GM12874 (cell line): ENCODE data around the gene TULP4.

ENCODE experiments used
- CTCF ChIP-seq: IDR thresholded peaks from 2 replicates; pipeline ENCODE4 v1.5.1; 2011; ENCODE audit warnings: low read depth, mild to moderate bottlenecking, control low read depth, low read length, moderate library complexity; ENCODE audit not compliant: insufficient read depth

TULP4 gene

GRCh38 chr6:158474961-158475343 is 162.7 kb downstream of the TULP4 start:
- TF ChIP-seq CTCF, result no peak

GRCh38 chr6:158475344-158476302 is 163.4 kb downstream of the TULP4 start:
- no peak for TF ChIP-seq CTCF

GRCh38 chr6:158476389-158476788 is 164.1 kb downstream of the TULP4 start:
- TF ChIP-seq CTCF, result no peak

GRCh38 chr6:158480989-158481388 is 168.7 kb downstream of the TULP4 start:
- no peak for TF ChIP-seq CTCF

GRCh38 chr6:158481690-158482473 is 169.6 kb downstream of the TULP4 start:
- TF ChIP-seq CTCF, result no peak

- TF ChIP-seq CTCF, result no peak
Measured at GRCh38 chr6:158485431-158485830, 173.2 kb downstream of the TULP4 start.

- TF ChIP-seq CTCF, result no peak
Measured at GRCh38 chr6:158487495-158487894, 175.2 kb downstream of the TULP4 start.
